ENCODE data around the gene KCNQ2.

KCNQ2 gene

GRCh38 chr20:63500902-63501817, 28.7 kb upstream of the KCNQ2 start:
- no peak for DNase-seq

GRCh38 chr20:63500151-63500901, 27.9 kb upstream of the KCNQ2 start:
- no peak for DNase-seq

- DNase-seq = peak; percentile 64
Observed at GRCh38 chr20:63499338-63499969, 27.0 kb upstream of the KCNQ2 start.

- peak; percentile 63 for DNase-seq
Observed at GRCh38 chr20:63498960-63499337, 26.5 kb upstream of the KCNQ2 start, which contains the start of gene EEF1A2. Gene EEF1A2, minus strand, starts transcription at chr20:63499083. Its CDS starts 1,320 bp downstream, at chr20:63497763.

- peak; percentile 45 for DNase-seq
Observed at GRCh38 chr20:63497946-63498935, 25.8 kb upstream of the KCNQ2 start.

- no peak for DNase-seq
Observed at GRCh38 chr20:63497138-63497945, 24.9 kb upstream of the KCNQ2 start.

- no peak for DNase-seq
Observed at GRCh38 chr20:63496596-63497120, 24.2 kb upstream of the KCNQ2 start.

- peak; percentile 32 for DNase-seq
Observed at GRCh38 chr20:63495741-63496595, 23.5 kb upstream of the KCNQ2 start.

- DNase-seq = no peak
Observed at GRCh38 chr20:63495167-63495720, 22.8 kb upstream of the KCNQ2 start.

GRCh38 chr20:63494420-63495166, 22.1 kb upstream of the KCNQ2 start:
- no peak for DNase-seq

GRCh38 chr20:63494084-63494419, 21.6 kb upstream of the KCNQ2 start:
- no peak for DNase-seq

- no peak for DNase-seq
Observed at GRCh38 chr20:63493563-63494020, 21.1 kb upstream of the KCNQ2 start.

- DNase-seq = no peak
Observed at GRCh38 chr20:63492982-63493381, 20.5 kb upstream of the KCNQ2 start.

- no peak for DNase-seq
Observed at GRCh38 chr20:63492518-63492917, 20.1 kb upstream of the KCNQ2 start.

- DNase-seq = no peak
Observed at GRCh38 chr20:63491635-63492230, 19.3 kb upstream of the KCNQ2 start.

GRCh38 chr20:63491078-63491477, 18.6 kb upstream of the KCNQ2 start:
- no peak for DNase-seq

GRCh38 chr20:63490416-63490815, 18.0 kb upstream of the KCNQ2 start:
- no peak for DNase-seq
